ENCODE measurements around the gene DLG2. TPM values are rescaled to one million over a fixed set of nuclear protein-coding genes. Genes with fewer than 3 reads are reported as not detected.

DLG2 gene
- total RNA-seq, 3 donors from 2014 or later (not counting 1 experiment from before 2014, with no cell fraction given), result 1.7 to 2.9 (median 2.2) TPM

- no peaks in the 10 kb centered on the region for H3K27me3 ChIP-seq (ENCODE audit: control insufficient read depth, insufficient read depth, low read length)
- no peaks in the 10 kb centered on the region for H3K4me1 Mint-ChIP-seq
- no peak overlapping the region for H3K4me3 ChIP-seq (ENCODE audit: low read length)
- H3K27ac Mint-ChIP-seq, result no peak overlapping the region
- no peak for TF ChIP-seq CTCF (IDR thresholded peaks at IDR 0.05)
- ATAC-seq (no peak), DNase-seq (no peak)
- no peaks in the 10 kb centered on the region for H3K27me3 Mint-ChIP-seq (ENCODE audit: low read depth in 2 of 2)
- H3K4me3 Mint-ChIP-seq, result no peak overlapping the region
- H3K27ac ChIP-seq (ENCODE audit: low read length), result no peak overlapping the region
- H3K36me3 ChIP-seq (ENCODE audit: control insufficient read depth, insufficient read depth, low read length), result no peaks in the 10 kb centered on the region
- H3K9me3 Mint-ChIP-seq, result peaks cover 15 to 25% of the 10 kb centered on the region in 2 donors
- H3K4me1 ChIP-seq (ENCODE audit: control insufficient read depth, insufficient read depth, low read length), result no peaks in the 10 kb centered on the region
- no peaks in the 10 kb centered on the region for H3K9me3 ChIP-seq (ENCODE audit: control insufficient read depth, insufficient read depth, low read length)
- H3K36me3 Mint-ChIP-seq, result peaks cover 10% of the 10 kb centered on the region
- intact Hi-C loops (cut with micrococcal nuclease), result no loop called here
Observed at GRCh38 chr11:84355911-84356310, 1271.2 kb downstream of the DLG2 start.

- Mint-ChIP-seq H3K9me3 (peaks cover 2 to 6% of the 10 kb centered on the region in 2 donors), H3K27me3 (ENCODE audit: low read depth in 2 of 2) (no peaks in the 10 kb centered on the region), H3K4me3 (no peak overlapping the region), H3K36me3 (no peaks in the 10 kb centered on the region), H3K4me1 (no peaks in the 10 kb centered on the region), H3K27ac (no peak overlapping the region)
- Histone ChIP-seq H3K4me3 (ENCODE audit: low read length) (no peak overlapping the region), H3K27ac (ENCODE audit: low read length) (no peak overlapping the region), H3K9me3 (ENCODE audit: control insufficient read depth, insufficient read depth, low read length) (no peaks in the 10 kb centered on the region), H3K4me1 (ENCODE audit: control insufficient read depth, insufficient read depth, low read length) (no peaks in the 10 kb centered on the region), H3K36me3 (ENCODE audit: control insufficient read depth, insufficient read depth, low read length) (no peaks in the 10 kb centered on the region), H3K27me3 (ENCODE audit: control insufficient read depth, insufficient read depth, low read length) (no peaks in the 10 kb centered on the region)
- intact Hi-C loops (cut with micrococcal nuclease), result no loop called here
- WGBS (ENCODE audit: insufficient coverage), result no CpG with 5 or more reads among the region's 1 CpG
- no peak for DNase-seq
- no peak for ATAC-seq
- no peak for TF ChIP-seq CTCF (IDR thresholded peaks at IDR 0.05)
Observed at GRCh38 chr11:84345597-84345996, 1281.5 kb downstream of the DLG2 start.

GRCh38 chr11:84345027-84345426 lies 1282.1 kb downstream of the DLG2 start:
- intact Hi-C loops (cut with micrococcal nuclease), result no loop called here
- no peaks in the 10 kb centered on the region for H3K9me3 ChIP-seq (ENCODE audit: control insufficient read depth, insufficient read depth, low read length)
- ATAC-seq (no peak), DNase-seq (no peak)
- Mint-ChIP-seq H3K9me3 (peaks cover 3 to 8% of the 10 kb centered on the region in 2 donors), H3K36me3 (no peaks in the 10 kb centered on the region), H3K27me3 (ENCODE audit: low read depth in 2 of 2) (no peaks in the 10 kb centered on the region), H3K4me3 (no peak overlapping the region), H3K4me1 (no peaks in the 10 kb centered on the region), H3K27ac (no peak overlapping the region)
- 83% methylated on average over 2 of the region's 3 CpGs for WGBS (ENCODE audit: insufficient coverage)
- no peaks in the 10 kb centered on the region for H3K27me3 ChIP-seq (ENCODE audit: control insufficient read depth, insufficient read depth, low read length)
- no peak for TF ChIP-seq CTCF (IDR thresholded peaks at IDR 0.05)
- H3K4me1 ChIP-seq (ENCODE audit: control insufficient read depth, insufficient read depth, low read length), result no peaks in the 10 kb centered on the region
- H3K4me3 ChIP-seq (ENCODE audit: low read length), result no peak overlapping the region
- no peaks in the 10 kb centered on the region for H3K36me3 ChIP-seq (ENCODE audit: control insufficient read depth, insufficient read depth, low read length)
- no peak overlapping the region for H3K27ac ChIP-seq (ENCODE audit: low read length)

GRCh38 chr11:84339796-84340195 lies 1287.3 kb downstream of the DLG2 start:
- 83% methylated on average over 3 of the region's 3 CpGs for WGBS (ENCODE audit: insufficient coverage)
- ATAC-seq (no peak), DNase-seq (no peak)
- no peaks in the 10 kb centered on the region for H3K27me3 ChIP-seq (ENCODE audit: control insufficient read depth, insufficient read depth, low read length)
- no peaks in the 10 kb centered on the region for H3K4me1 ChIP-seq (ENCODE audit: control insufficient read depth, insufficient read depth, low read length)
- H3K36me3 ChIP-seq (ENCODE audit: control insufficient read depth, insufficient read depth, low read length), result no peaks in the 10 kb centered on the region
- TF ChIP-seq CTCF (IDR thresholded peaks at IDR 0.05), result no peak
- Mint-ChIP-seq H3K36me3 (no peaks in the 10 kb centered on the region), H3K27me3 (ENCODE audit: low read depth in 2 of 2) (no peaks in the 10 kb centered on the region), H3K9me3 (peaks cover 12 to 21% of the 10 kb centered on the region in 2 donors), H3K27ac (no peak overlapping the region), H3K4me1 (no peaks in the 10 kb centered on the region), H3K4me3 (no peak overlapping the region)
- H3K4me3 ChIP-seq (ENCODE audit: low read length), result no peak overlapping the region
- intact Hi-C loops (cut with micrococcal nuclease), result no loop called here
- H3K9me3 ChIP-seq (ENCODE audit: control insufficient read depth, insufficient read depth, low read length), result no peaks in the 10 kb centered on the region
- no peak overlapping the region for H3K27ac ChIP-seq (ENCODE audit: low read length)
